Testis (tissue), 2 donors: ENCODE data around the gene NELL1.

ENCODE experiments used
- CTCF ChIP-seq, 3 experiments: fragments of 450-650 bp in 2 of 3; fragments of 200-600 bp in 1 of 3; sonication (generic) in 1 of 3; IDR thresholded peaks; one replicate each; pipeline ENCODE4 v1.5.1; 2016 to 2019; ENCODE audit warnings: antibody characterized with exemption in 3 of 3, mild to moderate bottlenecking in 2 of 3, moderate library complexity in 1 of 3
- POLR2A ChIP-seq: fragments of 450-650 bp; IDR thresholded peaks from one replicate; pipeline ENCODE4 v1.6.1; 2017; ENCODE audit warnings: antibody characterized with exemption, mild to moderate bottlenecking, moderate library complexity

- TF ChIP-seq CTCF (IDR thresholded peaks at IDR 0.05) = no peak
- no peak for TF ChIP-seq POLR2A
These were observed 54.0 kb downstream of the NELL1 start for GRCh38 chr11:20723366-20723765.
